Caki2 (cell line): ENCODE results near the gene RHOG. TPM values are rescaled to one million over a fixed set of nuclear protein-coding genes. Genes with fewer than 3 reads are reported as not detected.
"Not testable (repeated sequence)": the region's sequence is repeated elsewhere in the genome, so short reads cannot be mapped to it uniquely, and the experiment has no call there.

Source experiments
- DNase-seq: peaks from one replicate; pipeline ENCODE4 v3.0.0-alpha.2; 2015; ENCODE audit warnings: low read depth
- in situ Hi-C: cut with HindIII; loops from 2 replicates; pipeline ENCODE4 v1.10.0; 2016; ENCODE audit warnings: low sequenced_read_pairs, low pct_unique_long_range_greater_than_20kb, mixed read lengths
- total RNA-seq: library from RNA; depleted of rRNA; stranded (reverse); fragments of >200 nt; shearing (Covaris generic); gene quantifications from 2 replicates; pipeline ENCODE4 v1.2.3, GENCODE V29; 2014; ENCODE audit warnings: low replicate concordance; rRNA removed

Gene RHOG
- total RNA-seq, 1 experiment from 2014 or later = 9.3 TPM

DNA sequence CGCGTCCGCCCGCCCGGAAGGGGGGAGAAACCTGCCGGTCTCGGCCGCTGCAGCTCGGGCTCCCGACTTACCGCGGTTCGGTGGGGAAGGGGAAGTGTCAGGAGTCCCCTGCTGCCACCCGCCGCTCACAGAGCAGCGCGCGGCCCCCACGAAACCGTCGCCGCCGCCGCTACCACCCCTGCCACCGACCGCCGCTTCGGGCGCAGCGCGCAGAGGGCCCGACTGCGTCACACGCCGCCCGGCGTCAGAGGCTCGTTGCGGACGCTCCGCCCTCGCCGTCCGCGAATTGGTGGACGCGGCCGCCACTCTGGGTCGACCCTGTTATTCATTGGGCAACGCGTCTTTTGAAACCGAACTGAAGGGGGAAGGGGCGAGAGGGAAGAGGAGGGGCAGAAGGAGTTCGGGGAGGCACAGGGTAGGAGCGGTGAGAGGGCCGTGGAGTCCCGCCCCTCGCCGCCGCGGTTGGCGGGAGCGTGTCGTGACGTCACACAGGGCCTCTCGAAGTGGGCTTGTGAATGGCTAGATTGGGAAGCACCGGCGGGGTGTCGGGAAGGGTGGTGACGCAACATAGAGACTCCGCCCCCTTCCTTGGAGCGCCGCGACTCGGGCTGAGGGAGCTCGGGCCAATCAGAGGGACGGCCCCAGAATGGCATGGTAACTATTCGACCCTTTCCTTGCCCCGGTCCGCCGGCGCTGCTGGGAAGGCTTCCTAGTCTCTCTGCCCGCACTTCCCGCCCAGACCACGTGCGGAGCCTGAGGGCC, 43.2 kb downstream of the RHOG start, which contains the start of gene NUP98:
TSS of gene NUP98 (minus strand) at position 226 of the 762 bp plus-strand sequence. CDS start 15,437 bp downstream, outside the sequence.
- peak; percentile 100 for DNase-seq
- in situ Hi-C loops = loop anchor here (25.0 kb wide), 1 partner anchor 110 kb away; no protein-coding TSS in a partner anchor

DNA sequence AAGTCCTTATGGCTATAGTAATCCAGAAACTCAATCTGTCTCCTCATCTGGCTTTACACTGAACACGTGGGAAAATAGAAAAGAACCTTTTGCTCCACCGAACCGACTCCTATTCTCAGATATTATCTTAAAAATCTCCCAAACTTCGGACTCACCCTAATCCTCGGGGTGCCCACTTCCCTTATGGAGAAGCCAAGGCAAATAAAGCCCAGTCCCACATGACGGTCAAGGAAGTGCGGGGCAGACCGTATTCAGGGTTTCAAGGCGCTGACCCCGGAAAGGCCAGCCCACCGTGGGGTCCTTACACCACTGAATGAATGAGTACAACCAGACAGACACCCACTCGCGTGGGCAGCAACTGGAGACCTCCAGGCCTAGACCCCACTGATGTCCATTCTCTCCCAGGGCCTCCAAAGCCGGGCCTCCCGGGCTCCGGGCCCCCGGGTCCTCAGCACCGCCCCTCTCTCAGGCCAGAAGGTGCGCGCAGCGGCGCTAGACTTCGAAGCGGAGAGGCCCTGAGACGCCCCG, 43.9 kb downstream of the RHOG start:
- DNase-seq = peak; percentile 13
- in situ Hi-C loops = loop anchor here (25.0 kb wide), 1 partner anchor 110 kb away; no protein-coding TSS in a partner anchor

DNA sequence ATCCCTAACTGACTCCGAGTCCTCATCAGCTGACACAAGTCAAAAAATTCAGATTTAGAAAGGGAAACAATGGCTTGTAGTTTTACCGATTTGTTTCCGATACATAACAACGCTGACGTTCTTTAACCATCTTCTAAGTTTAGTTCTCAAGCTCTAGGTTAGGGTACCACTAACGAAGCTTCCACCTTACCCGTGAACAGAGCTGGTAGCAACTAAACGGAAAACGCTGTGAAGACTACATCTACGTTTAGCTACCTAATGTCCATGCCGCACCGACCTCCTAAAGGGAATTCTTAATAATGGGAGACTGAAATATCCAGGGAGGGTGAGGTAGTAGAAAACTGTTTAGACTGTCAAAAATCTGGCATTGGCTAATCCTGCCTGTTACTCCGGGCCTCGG, 44.4 kb downstream of the RHOG start:
- no peak for DNase-seq
- in situ Hi-C loops = loop anchor here (25.0 kb wide), 1 partner anchor 109 kb away; no protein-coding TSS in a partner anchor

DNA sequence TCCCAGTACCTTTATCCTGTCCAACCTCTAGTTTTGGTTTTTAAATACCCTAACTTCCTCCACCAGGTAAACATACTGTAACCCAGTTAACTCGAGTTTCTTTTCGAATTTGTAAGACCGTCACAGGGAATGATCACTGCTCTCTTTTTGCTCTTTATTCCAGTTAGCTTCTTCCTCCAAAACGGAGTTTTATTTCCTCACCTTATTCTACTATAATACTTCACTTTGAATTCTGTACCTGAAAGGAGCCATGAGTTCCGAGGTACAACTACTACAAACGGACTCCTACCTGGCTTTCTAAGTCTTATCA, 44.8 kb downstream of the RHOG start:
- in situ Hi-C loops = loop anchor here (25.0 kb wide), 1 partner anchor 109 kb away; no protein-coding TSS in a partner anchor
- DNase-seq = no peak

DNA sequence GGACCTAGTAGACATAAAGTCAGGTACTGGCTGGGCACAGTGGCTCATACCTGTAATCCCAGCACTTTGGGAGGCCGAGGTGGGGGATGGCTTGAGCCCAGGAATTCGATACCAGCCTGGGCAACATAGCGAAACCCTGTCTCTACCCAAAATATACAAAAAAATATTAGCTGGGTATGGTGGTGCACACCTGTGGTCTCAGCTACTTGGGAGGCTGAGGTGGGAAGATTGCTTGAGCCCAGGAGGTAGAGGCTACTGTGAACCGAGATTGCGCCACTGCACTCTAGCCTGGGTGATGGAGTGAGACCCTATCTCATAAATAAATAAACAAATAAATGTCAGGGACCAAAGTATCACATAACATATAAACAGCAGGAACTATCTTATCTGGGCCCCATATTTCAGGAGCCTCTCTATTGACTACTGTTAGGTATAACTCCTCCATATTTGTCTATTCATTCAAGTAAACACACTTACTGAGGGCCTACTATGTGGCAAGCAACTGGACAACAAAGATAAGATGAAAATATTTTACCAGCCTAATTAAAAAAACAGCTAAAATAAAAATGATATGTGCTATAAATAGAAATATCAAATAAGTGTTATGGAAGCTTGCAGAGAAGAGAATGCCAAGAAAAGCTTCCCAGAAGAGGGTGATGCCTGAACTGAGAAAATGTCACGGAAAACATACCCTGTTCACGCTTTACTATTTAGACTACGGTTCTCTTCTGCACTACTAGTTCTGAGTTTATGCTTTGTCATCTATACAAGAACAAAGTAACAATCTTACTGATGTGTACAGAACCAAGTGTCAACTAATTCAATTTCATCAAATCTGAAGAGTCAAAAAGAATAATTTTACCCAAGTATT, 45.4 kb downstream of the RHOG start:
- no peak for DNase-seq
- in situ Hi-C loops = loop anchor here (25.0 kb wide), 1 partner anchor 108 kb away; no protein-coding TSS in a partner anchor

DNA sequence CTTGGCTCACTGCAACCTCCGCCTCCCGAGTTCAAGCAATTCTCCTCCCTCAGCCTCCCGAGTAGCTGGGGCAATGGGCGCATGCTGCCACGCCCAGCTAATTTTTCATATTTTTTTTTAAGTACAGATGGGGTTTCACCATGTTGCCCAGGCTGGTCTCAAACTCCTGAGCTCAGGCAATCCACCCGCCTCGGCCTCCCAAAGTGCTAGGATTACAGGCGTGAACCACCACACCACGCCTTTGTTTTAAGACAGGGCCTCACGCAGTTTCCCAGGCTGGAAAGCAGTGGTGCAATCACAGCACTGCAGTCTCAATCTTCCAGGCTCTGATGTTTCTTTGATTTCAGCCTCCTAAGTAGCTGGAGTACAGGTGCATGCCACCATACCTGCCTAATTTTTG, 46.4 kb downstream of the RHOG start:
- not testable (repeated sequence) for DNase-seq
- in situ Hi-C loops = loop anchor here (25.0 kb wide), 1 partner anchor 107 kb away; no protein-coding TSS in a partner anchor

DNA sequence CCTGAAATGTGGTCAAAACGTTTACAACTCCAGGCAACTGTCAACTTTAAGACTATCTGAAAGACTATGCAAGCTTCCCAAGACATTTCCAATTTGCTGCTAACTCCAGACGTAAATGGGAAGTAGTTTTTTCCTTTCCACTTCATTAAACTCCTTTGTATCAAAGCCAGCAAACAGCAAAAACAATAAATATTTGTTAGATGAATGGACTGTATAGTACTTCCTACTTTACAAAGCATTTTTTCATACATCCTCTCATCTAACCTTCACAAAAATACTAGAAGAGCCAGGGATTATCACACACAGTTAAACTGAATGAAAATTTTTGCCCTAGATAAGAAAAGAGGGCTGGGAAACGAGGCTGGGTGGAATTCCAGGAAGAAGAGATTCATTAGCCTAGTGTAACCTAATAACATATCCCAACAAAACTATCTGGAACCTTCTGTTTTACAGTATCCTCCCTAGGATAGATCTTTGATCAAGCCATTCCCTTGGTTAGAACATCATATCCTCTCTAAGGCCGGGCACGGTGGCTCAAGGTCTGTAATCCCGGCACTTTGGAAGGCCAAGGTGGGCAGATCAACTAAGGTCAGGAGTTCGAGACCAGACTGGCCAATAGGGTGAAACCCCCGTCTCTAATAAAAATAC, 53.9 kb downstream of the RHOG start:
- DNase-seq = no peak
- in situ Hi-C loops = loop anchor here (25.0 kb wide), 1 partner anchor 100 kb away; no protein-coding TSS in a partner anchor

DNA sequence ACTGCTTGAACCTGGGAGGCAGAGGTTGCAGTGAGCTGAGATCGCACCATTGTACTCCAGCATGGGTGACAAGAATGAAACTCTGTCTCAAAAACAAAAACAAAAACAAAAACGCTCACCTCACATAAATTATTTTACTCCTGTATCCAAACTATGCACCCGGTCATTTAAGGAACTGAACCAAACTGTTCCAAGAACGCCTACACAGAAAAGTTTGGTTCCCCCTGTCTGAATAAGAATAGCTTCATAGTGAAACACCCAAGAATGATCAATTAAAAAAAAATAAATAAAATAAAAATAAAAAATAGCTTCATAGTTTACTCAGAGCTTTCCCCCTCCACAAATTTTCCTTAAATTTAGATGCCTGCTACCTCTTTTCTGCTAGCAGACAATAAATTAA, 57.1 kb downstream of the RHOG start:
- no peak for DNase-seq
- in situ Hi-C loops = loop anchor here (25.0 kb wide), 1 partner anchor 96 kb away; no protein-coding TSS in a partner anchor

DNA sequence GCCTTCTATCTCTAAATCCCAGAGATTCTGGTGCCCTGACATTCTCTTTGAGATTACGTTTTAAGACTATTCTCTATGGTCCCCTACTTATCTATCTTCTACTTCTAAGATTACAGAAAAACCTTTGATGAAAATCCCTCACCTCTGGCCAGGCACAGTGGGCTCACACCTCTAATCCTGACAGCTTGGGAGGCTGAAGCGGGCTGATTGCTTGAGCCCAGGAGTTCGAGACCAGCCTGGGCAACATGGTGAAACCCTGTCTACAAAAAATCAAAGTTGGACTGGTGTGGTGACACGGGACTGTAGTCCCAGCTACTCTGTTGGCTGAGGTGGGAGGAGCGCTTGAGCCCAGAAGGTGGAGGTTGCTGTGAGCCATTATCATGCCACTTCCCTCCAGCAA, 57.8 kb downstream of the RHOG start:
- no peak for DNase-seq
- in situ Hi-C loops = loop anchor here (25.0 kb wide), 1 partner anchor 96 kb away; no protein-coding TSS in a partner anchor

DNA sequence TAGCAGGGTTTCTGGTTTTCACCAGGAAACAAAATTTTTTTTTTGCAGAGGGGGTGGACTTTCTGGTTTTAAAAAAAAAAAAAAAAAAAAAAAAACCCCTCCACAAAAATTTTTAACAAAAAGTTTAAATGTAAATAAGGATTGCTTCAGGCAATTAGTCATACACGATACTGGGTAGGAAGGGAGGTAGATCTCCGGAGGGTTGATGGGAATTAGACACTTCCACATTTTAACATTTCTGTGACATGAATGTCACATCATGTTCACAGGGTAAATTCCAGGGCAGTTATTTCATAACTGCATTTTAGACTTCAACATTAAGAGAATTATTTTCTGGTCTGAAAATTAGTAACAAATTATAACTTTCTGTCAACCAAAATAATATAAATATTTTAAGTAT, 59.3 kb downstream of the RHOG start:
- no peak for DNase-seq
- in situ Hi-C loops = loop anchor here (25.0 kb wide), 1 partner anchor 94 kb away; no protein-coding TSS in a partner anchor

Other genes with a start within 250 kb of the RHOG start
- gene ART5, start 199.0 kb downstream of the RHOG start, total RNA-seq = 3.5 and 4.9 TPM in 2 replicates
- gene ART1, start 195.8 kb downstream of the RHOG start, total RNA-seq = not detected in 2 replicates
- not detected in 2 replicates for gene CHRNA10, start 169.6 kb downstream of the RHOG start, total RNA-seq
- gene NUP98, start 43.4 kb downstream of the RHOG start, total RNA-seq = 79.6 and 89.6 TPM in 2 replicates
- gene PGAP2, start 32.4 kb downstream of the RHOG start, total RNA-seq = 26.6 and 28.4 TPM in 2 replicates
- 36.1 and 45.5 TPM in 2 replicates for gene STIM1, start 14.7 kb upstream of the RHOG start, total RNA-seq